ENCODE results near the gene SERINC5.

Gene SERINC5

GRCh38 chr5:80068246-80068636, 187.6 kb downstream of the SERINC5 start:
- H3K27me3 ChIP-seq (ENCODE audit: control insufficient read depth, insufficient read depth, low read length), result no peaks in the 10 kb centered on the region
- no peaks in the 10 kb centered on the region for H3K36me3 ChIP-seq (ENCODE audit: control insufficient read depth, low read depth, low read length)
- no peak overlapping the region for H3K4me3 ChIP-seq (ENCODE audit: low read length)
- H3K27ac ChIP-seq (ENCODE audit: low read length), result no peak overlapping the region
- H3K4me1 ChIP-seq (ENCODE audit: control insufficient read depth, low read depth, low read length), result peaks cover 5% of the 10 kb centered on the region
- H3K9ac ChIP-seq (ENCODE audit: low read length), result no peak overlapping the region
- no peaks in the 10 kb centered on the region for H3K9me3 ChIP-seq (ENCODE audit: control insufficient read depth, low read depth, low read length)

- H3K9ac ChIP-seq (ENCODE audit: low read length), result no peak overlapping the region
- H3K27ac ChIP-seq (ENCODE audit: low read length), result no peak overlapping the region
- peaks cover 5% of the 10 kb centered on the region for H3K4me1 ChIP-seq (ENCODE audit: control insufficient read depth, low read depth, low read length)
- H3K27me3 ChIP-seq (ENCODE audit: control insufficient read depth, insufficient read depth, low read length), result no peaks in the 10 kb centered on the region
- no peaks in the 10 kb centered on the region for H3K36me3 ChIP-seq (ENCODE audit: control insufficient read depth, low read depth, low read length)
- no peak overlapping the region for H3K4me3 ChIP-seq (ENCODE audit: low read length)
- no peaks in the 10 kb centered on the region for H3K9me3 ChIP-seq (ENCODE audit: control insufficient read depth, low read depth, low read length)
Observed at GRCh38 chr5:80067531-80068245, 188.2 kb downstream of the SERINC5 start.

GRCh38 chr5:80067016-80067415, 188.8 kb downstream of the SERINC5 start:
- Histone ChIP-seq H3K9me3 (ENCODE audit: control insufficient read depth, low read depth, low read length) (no peaks in the 10 kb centered on the region), H3K9ac (ENCODE audit: low read length) (no peak overlapping the region), H3K27me3 (ENCODE audit: control insufficient read depth, insufficient read depth, low read length) (no peaks in the 10 kb centered on the region), H3K4me3 (ENCODE audit: low read length) (no peak overlapping the region), H3K36me3 (ENCODE audit: control insufficient read depth, low read depth, low read length) (no peaks in the 10 kb centered on the region), H3K4me1 (ENCODE audit: control insufficient read depth, low read depth, low read length) (peaks cover 5% of the 10 kb centered on the region), H3K27ac (ENCODE audit: low read length) (no peak overlapping the region)

GRCh38 chr5:80064124-80064523, 191.7 kb downstream of the SERINC5 start:
- Histone ChIP-seq H3K27ac (ENCODE audit: low read length) (no peak overlapping the region), H3K27me3 (ENCODE audit: control insufficient read depth, insufficient read depth, low read length) (no peaks in the 10 kb centered on the region), H3K9me3 (ENCODE audit: control insufficient read depth, low read depth, low read length) (no peaks in the 10 kb centered on the region), H3K9ac (ENCODE audit: low read length) (no peak overlapping the region), H3K36me3 (ENCODE audit: control insufficient read depth, low read depth, low read length) (no peaks in the 10 kb centered on the region), H3K4me3 (ENCODE audit: low read length) (no peak overlapping the region), H3K4me1 (ENCODE audit: control insufficient read depth, low read depth, low read length) (peaks cover 5% of the 10 kb centered on the region)
